HG03342 (cell line): ENCODE results near the gene GPC6.

Experiments used
- ATAC-seq: cut with Tn5 transposase; IDR thresholded peaks from one replicate; pipeline ENCODE4 v1.9.1; 2021; ENCODE audit warnings: mild to moderate bottlenecking, moderate library complexity; ENCODE audit not compliant: unreplicated experiment

GPC6 gene

GRCh38 chr13:94073007-94073744, 846.6 kb downstream of the GPC6 start:
- ATAC-seq = no peak

GRCh38 chr13:94079876-94080275, 853.3 kb downstream of the GPC6 start:
- ATAC-seq = no peak

- no peak for ATAC-seq
Observed at GRCh38 chr13:94080527-94080926, 853.9 kb downstream of the GPC6 start.

GRCh38 chr13:94087100-94087499, 860.5 kb downstream of the GPC6 start:
- no peak for ATAC-seq

- ATAC-seq = no peak
Observed at GRCh38 chr13:94088742-94089141, 862.1 kb downstream of the GPC6 start.

- ATAC-seq = no peak
Observed at GRCh38 chr13:94090773-94091480, 864.3 kb downstream of the GPC6 start.

- ATAC-seq = no peak
Observed at GRCh38 chr13:94093652-94094315, 867.2 kb downstream of the GPC6 start.

- ATAC-seq = no peak
Observed at GRCh38 chr13:94109715-94110374, 883.2 kb downstream of the GPC6 start.

- no peak for ATAC-seq
Observed at GRCh38 chr13:94112227-94112626, 885.6 kb downstream of the GPC6 start.

- ATAC-seq = no peak
Observed at GRCh38 chr13:94112731-94113130, 886.1 kb downstream of the GPC6 start.

GRCh38 chr13:94113245-94113644, 886.6 kb downstream of the GPC6 start:
- ATAC-seq = no peak

GRCh38 chr13:94114166-94114565, 887.6 kb downstream of the GPC6 start:
- ATAC-seq = no peak

- ATAC-seq = no peak
Observed at GRCh38 chr13:94115054-94115453, 888.4 kb downstream of the GPC6 start.

- no peak for ATAC-seq
Observed at GRCh38 chr13:94119360-94119936, 892.8 kb downstream of the GPC6 start.

GRCh38 chr13:94120878-94121277, 894.3 kb downstream of the GPC6 start:
- no peak for ATAC-seq

- no peak for ATAC-seq
Observed at GRCh38 chr13:94121686-94122085, 895.1 kb downstream of the GPC6 start.

- no peak for ATAC-seq
Observed at GRCh38 chr13:94122300-94122915, 895.8 kb downstream of the GPC6 start.

- ATAC-seq = no peak
Observed at GRCh38 chr13:94123557-94123956, 897.0 kb downstream of the GPC6 start.

GRCh38 chr13:94128430-94128829, 901.8 kb downstream of the GPC6 start:
- ATAC-seq = no peak

- no peak for ATAC-seq
Observed at GRCh38 chr13:94129490-94129894, 902.9 kb downstream of the GPC6 start.

GRCh38 chr13:94138831-94139230, 912.2 kb downstream of the GPC6 start:
- ATAC-seq = no peak
